ENCODE data around the gene EIF4A2.
"Not testable (repeated sequence)": the region's sequence is repeated elsewhere in the genome, so short reads cannot be mapped to it uniquely, and the experiment has no call there.

EIF4A2 gene

DNA sequence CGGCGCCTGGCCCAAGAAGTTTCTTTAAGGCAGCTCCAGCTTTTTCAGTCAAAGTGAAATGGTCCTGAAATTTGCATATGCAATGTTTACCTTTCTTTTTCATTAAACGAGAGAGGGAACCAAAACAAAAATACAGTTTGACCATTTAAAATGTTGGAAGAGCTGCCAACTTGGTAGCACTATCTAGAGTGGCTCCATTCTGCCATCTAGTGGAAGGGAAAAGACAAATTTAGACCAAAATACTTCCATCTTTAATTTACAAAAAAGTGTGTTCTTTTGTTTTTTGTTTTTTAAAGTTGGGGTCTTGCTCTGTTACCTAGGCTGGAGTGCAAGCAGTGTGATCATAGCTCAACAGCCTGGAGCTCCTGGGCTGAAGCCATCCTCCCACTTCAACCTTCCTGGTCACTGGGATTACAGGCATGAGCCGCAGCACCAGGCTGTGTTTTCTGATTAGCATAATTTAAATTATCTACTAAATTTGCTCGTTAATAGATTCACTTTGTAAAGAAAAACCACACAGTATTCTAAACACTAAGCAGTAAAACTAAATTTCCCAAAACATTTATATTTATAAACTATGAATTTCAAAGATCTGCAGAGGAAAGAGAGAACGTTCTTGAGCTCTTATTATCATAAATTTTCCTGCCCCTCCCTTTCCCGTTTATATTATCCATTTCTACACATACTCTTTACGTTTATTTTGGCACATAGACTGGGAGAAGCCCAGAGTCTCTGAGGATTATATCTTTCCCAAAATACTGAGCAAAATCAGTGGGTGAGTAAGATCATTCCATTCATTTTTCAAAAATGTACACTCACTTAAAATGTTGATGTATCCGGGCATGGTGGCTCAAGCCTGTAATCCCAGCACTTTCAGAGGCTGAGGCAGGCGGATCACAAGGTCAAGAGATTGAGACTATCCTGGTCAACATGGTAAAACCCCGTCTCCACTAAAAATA, 38.3 kb downstream of the EIF4A2 start:
- no peak for DNase-seq

DNA sequence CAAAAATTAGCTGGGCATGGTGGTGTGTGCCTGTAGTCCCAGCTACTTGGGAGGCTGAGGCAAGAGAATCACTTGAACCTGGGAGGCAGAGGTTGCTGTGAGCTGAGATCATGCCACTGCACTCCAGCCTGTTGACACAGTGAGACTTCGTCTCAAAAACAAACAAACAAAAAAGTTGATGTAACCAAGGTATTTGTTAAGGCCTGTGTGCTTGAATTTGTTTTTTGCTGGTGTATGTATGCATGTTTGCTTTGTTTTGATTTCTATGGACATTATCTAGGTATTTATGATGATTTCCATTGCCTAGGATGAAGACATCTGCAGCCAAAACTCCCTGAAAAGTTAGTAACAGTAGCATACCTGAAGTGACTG, 39.0 kb downstream of the EIF4A2 start:
- not testable (repeated sequence) for DNase-seq

DNA sequence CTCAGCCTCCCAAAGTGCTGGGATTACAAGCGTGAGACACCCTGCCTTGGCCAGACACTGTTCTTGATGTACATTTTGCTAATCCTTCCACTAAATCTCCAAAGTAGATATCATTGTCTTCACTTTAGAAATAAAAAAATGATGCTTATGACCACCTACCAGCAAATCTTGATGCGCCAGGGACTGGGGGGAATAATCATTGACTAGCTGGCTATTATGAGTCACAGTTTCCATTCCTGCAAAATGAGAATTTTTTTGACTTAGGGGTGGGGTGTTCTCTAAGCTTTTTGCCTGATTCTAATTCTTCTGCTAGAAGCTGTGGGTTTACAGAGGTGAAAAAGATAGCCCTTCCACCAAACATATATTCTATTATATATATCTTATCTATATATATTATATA, 40.0 kb downstream of the EIF4A2 start:
- no peak for DNase-seq

- no peak for DNase-seq
Measured at GRCh38 chr3:186824430-186825139, 41.2 kb downstream of the EIF4A2 start.

- peak in 3 of 4 experiments; percentile 11 to 21 (median 12) for DNase-seq
Measured at GRCh38 chr3:186825294-186825821, 42.0 kb downstream of the EIF4A2 start.

DNA sequence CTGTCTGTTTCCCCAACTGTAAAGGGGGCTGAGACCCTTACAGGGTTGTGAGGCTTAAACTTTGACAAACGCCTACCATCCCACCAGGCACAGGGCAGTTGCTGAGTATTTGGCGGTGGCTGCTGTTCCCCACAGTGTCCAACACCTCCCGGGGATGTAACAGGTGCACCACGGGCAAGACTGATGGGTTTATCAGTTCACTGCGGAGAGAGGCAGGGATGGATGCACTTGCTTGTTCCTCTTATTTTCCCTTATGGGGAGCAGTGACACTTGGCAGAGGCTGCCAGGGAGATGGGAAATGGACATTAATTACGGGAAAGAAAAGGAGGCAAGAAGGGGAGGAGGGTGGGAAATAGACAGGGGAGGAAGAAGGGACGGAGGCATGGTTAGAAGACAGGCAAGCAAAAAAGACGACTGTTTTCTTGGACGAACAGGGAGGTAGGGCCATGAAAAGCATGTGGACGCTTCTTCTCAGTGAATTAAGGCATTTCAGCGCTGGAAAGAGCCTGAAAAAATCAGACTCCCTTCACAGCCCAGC, 42.6 kb downstream of the EIF4A2 start:
- DNase-seq: no peak

- no peak for DNase-seq
Measured at GRCh38 chr3:186826410-186826975, 43.1 kb downstream of the EIF4A2 start.

DNA sequence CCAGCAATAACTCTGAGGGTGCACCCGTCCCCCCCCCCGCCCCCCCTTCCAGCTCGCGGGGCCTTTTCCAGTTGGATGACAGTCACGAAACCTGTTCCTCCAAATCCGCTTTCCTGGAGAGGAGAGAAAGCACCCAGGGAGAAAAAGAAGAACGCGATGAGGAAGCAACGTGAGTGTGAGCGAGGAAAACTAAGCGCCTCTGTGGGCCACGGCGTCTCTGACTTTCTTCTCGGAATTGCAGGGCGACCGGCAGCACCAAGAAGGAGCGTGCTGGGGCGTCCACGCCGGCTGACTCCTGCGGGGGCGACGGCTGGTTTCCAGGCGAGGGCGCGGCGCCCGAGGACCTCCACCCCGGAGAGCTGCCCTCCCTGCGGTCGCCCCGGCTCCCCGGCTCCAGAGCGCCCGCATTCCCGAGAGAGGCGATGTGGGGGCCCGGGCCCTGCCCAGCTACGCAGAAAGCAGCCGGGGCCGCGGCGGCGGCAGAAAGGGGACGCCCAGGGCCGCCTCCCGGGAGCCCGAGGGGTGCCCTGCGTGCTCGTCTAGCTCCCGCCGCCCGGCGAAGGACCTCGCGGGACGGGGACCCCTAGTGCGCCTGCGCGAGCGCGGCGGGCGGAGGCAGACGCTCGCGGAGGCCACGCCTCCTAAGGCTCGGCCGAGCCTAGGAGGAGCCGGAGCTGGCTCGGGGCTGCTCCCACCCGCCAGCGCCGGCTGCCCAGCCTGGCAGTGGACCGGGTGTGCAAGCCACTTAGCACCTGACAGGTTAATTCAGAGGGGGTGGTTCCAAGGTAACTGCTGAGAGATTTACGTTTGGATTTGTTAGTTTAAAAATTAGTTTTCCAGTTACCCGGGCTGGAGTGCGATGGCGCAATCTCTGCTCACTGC, 43.8 kb downstream of the EIF4A2 start:
- DNase-seq: peak; percentile 36 to 79 (median 54)

DNA sequence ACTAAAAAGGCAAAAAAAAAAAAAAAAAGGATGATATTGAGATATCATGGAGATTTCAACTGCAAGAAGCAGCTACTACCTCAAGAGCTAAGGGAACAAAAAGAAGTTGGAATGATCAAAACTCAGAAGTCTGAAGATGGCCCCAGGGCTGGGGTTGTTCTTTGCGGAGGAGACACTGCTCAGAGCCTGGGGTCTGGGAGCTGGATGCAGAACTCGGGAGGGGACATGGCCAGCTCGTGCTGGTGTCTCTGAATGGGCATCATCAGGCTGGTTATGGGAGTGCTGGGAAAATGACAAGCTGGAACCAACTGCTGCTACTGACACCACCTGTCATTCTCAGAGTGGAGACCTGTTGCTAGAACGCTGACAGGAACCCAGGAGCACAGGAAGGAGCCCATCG, 45.0 kb downstream of the EIF4A2 start:
- no peak for DNase-seq

GRCh38 chr3:186831798-186832197, 48.4 kb downstream of the EIF4A2 start:
- DNase-seq: no peak

- DNase-seq: no peak
Measured at GRCh38 chr3:186832276-186832675, 48.9 kb downstream of the EIF4A2 start.

Data from activated naive CD4-positive, alpha-beta T cell (primary cell).